Mucosa of descending colon (tissue), 3 donors: Measurements from ENCODE around the gene STXBP1. TPM values are rescaled to one million over a fixed set of nuclear protein-coding genes. Genes with fewer than 3 reads are reported as not detected.
A peak's percentile ranks its signal among the peaks of the same experiment; 100 is the strongest.

ENCODE experiments used
- ATAC-seq: fragments of 200-7000 bp; cut with Tn5 transposase; one replicate; pipeline ENCODE4 v1.9.1; 2020; ENCODE audit warnings: mild to moderate bottlenecking, moderate library complexity
- DNase-seq, 3 donors: peaks; one replicate each; pipeline ENCODE4 v3.0.0-alpha.2; 2020
- H3K36me3 ChIP-seq: fragments of 200-600 bp; one replicate; pipeline ENCODE4 v1.8.0; 2021; ENCODE audit warnings: low read depth, mild to moderate bottlenecking
- H3K4me1 ChIP-seq: fragments of 200-600 bp; one replicate; pipeline ENCODE4 v1.8.0; 2021; ENCODE audit warnings: low read depth, mild to moderate bottlenecking
- H3K4me3 ChIP-seq: fragments of 200-600 bp; one replicate; pipeline ENCODE4 v1.8.0; 2021; ENCODE audit warnings: mild to moderate bottlenecking
- H3K9me3 ChIP-seq: fragments of 200-600 bp; one replicate; pipeline ENCODE4 v1.8.0; 2021; ENCODE audit warnings: mild to moderate bottlenecking
- CTCF ChIP-seq: fragments of 200-600 bp; IDR thresholded peaks from one replicate; pipeline ENCODE4 v1.8.0; 2022; ENCODE audit warnings: antibody characterized with exemption, mild to moderate bottlenecking
- intact Hi-C, 2 donors: fragments of 100-400 bp; cut with DNase I in 1 of 2; cut with micrococcal nuclease in 1 of 2; formaldehyde crosslinking; loops; one replicate each; pipeline versions ENCODE4 v1.11.0 to v1.11.1; 2022; cut with DNase I, micrococcal nuclease
- total RNA-seq, 3 donors: library from RNA; stranded (reverse); fragmentation: NEBNext Ultra II Directional in 2 of 3; extraction: Animal tissue kit (Norgen Biotek cat#: 25700) in 2 of 3; gene quantifications; one replicate each; pipeline versions ENCODE4 v1.2.1 to v1.2.4, GENCODE V29; 2021 to 2023
- donor health status: DM: no; HTN: no; CAD: no; lungs with moderate emphysema.
- donor health status: DM: no; HTN: no; CAD: no.
- donor health status: DM: no; HTN: yes; CAD: no.

STXBP1 gene
- total RNA-seq, 3 donors from 2014 or later, result 11.8 to 37.1 (median 17.1) TPM

GRCh38 chr9:127700140-127700539 lies 88.1 kb downstream of the STXBP1 start:
- DNase-seq (no peak), ATAC-seq (no peak)
- Histone ChIP-seq H3K4me1 (peaks cover 6% of the 10 kb centered on the region), H3K4me3 (no peak overlapping the region), H3K9me3 (no peaks in the 10 kb centered on the region), H3K36me3 (no peaks in the 10 kb centered on the region)
- TF ChIP-seq CTCF, result no peak
- intact Hi-C loops, result no loop called here

GRCh38 chr9:127700594-127701255 lies 88.6 kb downstream of the STXBP1 start:
- no peaks in the 10 kb centered on the region for H3K9me3 ChIP-seq
- no peak for DNase-seq
- ATAC-seq, result no peak
- intact Hi-C loops, result no loop called here
- no peak for TF ChIP-seq CTCF
- peaks cover 6% of the 10 kb centered on the region for H3K4me1 ChIP-seq
- H3K36me3 ChIP-seq, result no peaks in the 10 kb centered on the region
- H3K4me3 ChIP-seq, result no peak overlapping the region

- H3K9me3 ChIP-seq, result no peaks in the 10 kb centered on the region
- no peak overlapping the region for H3K4me3 ChIP-seq
- H3K36me3 ChIP-seq, result no peaks in the 10 kb centered on the region
- DNase-seq, result no peak
- intact Hi-C loops, result no loop called here
- no peak for ATAC-seq
- no peak for TF ChIP-seq CTCF
- H3K4me1 ChIP-seq, result peaks cover 6% of the 10 kb centered on the region
These were observed 91.3 kb downstream of the STXBP1 start for GRCh38 chr9:127703289-127703946.

GRCh38 chr9:127705577-127706379 lies 93.7 kb downstream of the STXBP1 start:
- DNase-seq (no peak), ATAC-seq (no peak)
- no peak for TF ChIP-seq CTCF
- no peaks in the 10 kb centered on the region for H3K4me1 ChIP-seq
- H3K36me3 ChIP-seq, result no peaks in the 10 kb centered on the region
- intact Hi-C loops, result no loop called here
- H3K4me3 ChIP-seq, result no peak overlapping the region
- H3K9me3 ChIP-seq, result no peaks in the 10 kb centered on the region

GRCh38 chr9:127706836-127707241 lies 94.8 kb downstream of the STXBP1 start, which contains the start of gene CFAP157:
Gene CFAP157 (plus strand): TSS chr9:127706988. CDS start chr9:127707032, 44 bp downstream.
- DNase-seq, result peak in 1 of 3 donors; percentile 43
- no peak for TF ChIP-seq CTCF
- ATAC-seq, result peak; percentile 79
- Histone ChIP-seq H3K4me3 (no peak within 1 kb of the TSS), H3K4me1 (no peaks in the 10 kb centered on the region), H3K9me3 (no peaks in the 10 kb centered on the region), H3K36me3 (no peaks in the 10 kb centered on the region)
- intact Hi-C loops, result no loop called here
